HL-60/S4 treated with retinoic acid at 250 ng/mL for 4 days and 3 days (cell line): ENCODE data around the gene KNTC1.
"Not testable (repeated sequence)": the region's sequence is repeated elsewhere in the genome, so short reads cannot be mapped to it uniquely, and the experiment has no call there.

Source experiments
- in situ Hi-C: fragments of 300-500 bp; cut with MboI; formaldehyde crosslinking; loops from 2 replicates; pipeline ENCODE4 v1.7.0; 2022; ENCODE audit warnings: low sequenced_read_pairs

The KNTC1 gene

DNA sequence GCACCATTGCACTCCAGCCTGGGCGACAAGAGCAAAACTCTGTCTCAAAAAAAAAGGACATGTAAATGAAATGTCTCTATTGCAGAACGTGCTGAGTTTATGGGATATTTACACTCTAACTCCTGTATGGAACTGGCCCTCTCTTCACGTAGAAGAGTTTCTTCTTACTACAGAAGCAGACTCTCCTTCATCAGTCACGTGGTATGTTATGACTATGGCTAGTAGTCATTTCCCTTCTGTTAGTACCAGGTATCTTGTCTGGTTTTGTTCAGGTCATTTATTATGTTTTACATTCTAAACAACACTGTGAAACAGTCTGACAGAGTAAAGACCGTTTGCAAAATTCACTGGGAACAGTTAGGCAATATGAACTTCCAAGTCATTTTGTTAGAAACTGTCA, 20.3 kb downstream of the KNTC1 start:
- in situ Hi-C loops, result no loop called here

DNA sequence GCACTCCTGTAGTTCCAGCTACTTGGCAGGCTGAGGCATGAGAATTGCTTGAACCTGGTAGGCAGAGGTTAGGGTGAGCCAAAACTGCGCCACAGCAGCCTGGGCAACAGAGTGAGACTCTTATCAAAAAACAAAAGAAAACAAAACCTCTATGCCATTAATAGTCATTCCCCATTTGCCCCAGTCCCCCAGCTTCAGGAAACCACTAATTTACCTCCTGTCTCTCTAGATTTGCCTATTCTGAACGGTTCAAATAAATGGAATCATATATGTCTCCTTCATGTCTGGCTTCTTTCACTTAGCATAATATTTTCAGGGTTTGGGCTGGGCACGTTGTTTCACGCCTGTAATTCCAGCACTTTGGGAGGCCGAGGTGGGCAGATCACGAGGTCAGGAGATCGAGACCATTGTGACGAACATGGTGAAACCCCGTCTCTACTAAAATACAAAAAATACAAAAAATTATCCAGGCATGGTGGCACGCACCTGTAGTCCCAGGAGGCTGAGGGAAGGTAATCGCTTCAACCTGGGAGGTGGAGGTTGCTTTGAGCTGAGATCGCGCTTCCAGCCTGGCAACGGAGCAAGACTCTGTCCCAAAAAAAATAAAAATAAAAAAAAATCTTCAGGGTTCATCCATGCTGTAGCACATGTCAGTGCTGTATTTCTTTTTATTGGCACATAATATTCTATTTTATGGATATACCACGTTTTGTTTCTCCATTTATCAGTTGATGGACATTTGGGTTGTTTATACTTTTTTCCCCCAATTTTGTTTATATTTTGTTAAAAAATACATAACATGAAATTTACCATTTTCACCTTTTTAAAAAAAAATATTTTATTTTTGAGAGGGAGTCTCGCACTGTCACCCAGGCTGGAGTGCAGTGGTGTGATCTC, 31.9 kb downstream of the KNTC1 start:
- in situ Hi-C loops, result no loop called here

DNA sequence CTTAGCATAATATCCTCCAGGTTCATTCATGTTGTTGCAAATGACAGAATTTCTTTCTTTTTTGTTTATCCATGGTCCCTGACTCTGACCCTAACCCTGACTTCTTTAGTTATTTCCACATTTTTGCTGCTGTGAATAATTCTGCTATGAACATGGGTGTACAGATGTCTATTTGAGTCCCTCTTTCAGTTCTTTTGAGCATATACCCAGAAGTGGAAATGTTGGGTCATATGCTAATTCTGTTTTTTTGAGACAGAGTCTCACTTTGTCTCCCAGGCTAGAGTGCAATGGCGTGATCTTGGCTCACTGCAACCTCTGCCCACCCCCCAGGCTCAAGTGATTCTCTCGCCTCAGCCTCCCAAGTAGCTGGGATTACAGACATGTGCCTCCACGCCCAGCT, 33.1 kb downstream of the KNTC1 start:
- in situ Hi-C loops, result no loop called here

DNA sequence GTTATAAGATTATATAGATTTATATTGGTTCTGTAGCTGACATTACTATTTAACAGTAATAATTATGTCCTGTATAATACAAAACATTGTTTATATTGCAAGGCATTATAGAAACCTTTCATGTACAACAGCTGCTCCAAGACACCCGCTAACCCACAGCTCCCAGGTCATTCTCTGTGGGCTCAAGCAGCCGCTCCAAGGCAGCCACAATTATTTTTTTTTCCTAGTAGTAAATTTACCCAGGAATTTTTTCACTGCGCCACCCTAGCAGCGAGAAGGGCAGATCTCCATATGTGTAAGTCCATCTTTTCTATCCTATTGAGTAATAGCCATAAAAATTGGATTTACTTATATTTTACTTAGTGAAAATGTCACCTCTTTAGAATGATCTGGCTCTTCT, 36.3 kb downstream of the KNTC1 start:
- in situ Hi-C loops, result no loop called here

DNA sequence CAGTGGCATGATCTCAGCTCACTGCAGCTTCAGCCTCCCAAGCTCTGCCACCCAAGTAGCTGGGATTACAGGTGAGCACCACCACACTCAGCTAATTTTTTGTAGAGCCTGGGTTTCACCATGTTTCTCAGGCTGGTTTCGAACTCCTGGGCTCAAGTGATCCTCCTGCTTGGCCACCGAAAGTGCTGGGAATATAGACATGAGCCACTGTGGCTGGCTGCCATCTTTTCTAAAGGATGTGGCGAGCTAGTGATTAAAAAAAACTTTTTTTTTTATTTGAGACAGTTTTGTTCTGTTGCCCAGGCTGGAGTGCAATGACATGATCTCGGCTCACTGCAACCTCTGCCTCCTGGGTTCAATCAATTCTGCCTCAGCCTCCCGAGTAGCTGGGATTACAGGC, 39.8 kb downstream of the KNTC1 start:
- in situ Hi-C loops, result not testable (repeated sequence)

DNA sequence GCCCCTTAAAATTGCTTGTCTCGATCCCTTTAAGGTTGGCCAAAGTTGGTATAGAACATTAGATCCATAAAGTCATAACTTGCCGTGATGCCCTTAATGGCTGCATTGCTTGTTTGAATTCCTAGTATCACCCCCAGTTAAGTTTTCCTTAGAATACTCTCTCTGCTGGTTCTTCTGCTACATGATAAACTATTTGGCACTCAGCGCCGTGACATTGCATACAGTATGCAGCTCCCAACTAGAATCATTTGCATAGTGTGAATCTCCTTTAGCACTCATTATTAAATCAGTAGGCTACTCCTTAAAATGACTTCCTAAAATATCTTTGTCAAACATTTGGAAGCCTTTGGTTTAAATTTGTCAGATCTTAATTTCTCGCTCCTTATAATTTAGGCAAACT, 42.2 kb downstream of the KNTC1 start:
- in situ Hi-C loops, result no loop called here

DNA sequence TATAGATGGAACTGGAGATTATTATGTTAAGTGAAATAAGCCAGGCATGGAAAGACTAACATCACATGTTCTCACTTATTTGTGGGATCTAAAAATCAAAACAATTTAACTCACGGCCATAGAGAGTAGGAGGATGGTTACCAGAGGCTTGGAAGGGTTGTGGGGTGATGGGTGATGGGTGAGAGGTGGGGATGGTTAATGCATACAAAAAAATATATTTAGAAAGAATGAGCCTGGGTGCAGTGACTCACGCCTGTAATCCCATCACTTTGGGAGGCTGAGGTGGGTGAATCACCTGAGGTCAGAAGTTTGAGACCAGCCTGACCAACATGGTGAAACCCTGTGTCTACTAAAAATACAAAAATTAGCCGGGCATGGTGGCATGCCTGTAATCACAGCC, 43.0 kb downstream of the KNTC1 start:
- in situ Hi-C loops, result not testable (repeated sequence)

DNA sequence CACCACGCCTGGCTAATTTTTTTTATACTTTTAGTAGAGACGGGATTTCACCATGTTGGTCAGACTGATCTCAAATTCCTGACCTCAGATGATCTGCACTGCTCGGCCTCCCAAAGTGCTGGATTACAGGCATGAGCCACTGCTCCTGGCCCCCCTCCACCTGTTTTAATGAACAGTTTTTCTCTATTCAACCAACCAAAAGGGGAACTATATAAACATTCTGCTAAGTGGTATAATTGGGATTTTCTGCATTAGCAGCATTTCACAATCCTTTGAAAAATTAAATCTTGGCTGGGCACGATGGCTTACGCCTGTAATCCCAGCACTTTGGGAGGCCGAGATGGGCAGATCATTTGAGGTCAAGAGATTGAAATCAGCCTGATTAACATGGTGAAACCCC, 44.8 kb downstream of the KNTC1 start:
- in situ Hi-C loops, result no loop called here

DNA sequence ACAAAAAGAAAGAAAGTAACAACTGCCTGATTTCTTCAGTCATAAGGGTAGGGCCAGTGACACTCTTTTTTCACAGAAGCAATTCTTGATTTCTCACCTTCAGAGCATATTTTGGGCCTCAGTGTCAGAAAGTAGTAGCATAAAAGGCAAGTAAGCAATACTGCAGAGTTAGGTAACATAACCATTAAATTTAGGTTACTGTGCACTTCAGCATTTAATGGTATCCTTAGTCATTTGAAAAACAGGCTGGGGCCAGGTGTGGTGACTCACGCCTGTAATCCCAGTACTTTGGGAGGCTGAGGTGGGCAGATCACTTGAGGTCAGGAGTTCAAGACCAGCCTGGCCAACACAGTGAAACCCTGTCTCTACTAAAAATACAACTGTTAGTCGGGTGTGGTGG, 56.2 kb downstream of the KNTC1 start:
- in situ Hi-C loops, result not testable (repeated sequence)

DNA sequence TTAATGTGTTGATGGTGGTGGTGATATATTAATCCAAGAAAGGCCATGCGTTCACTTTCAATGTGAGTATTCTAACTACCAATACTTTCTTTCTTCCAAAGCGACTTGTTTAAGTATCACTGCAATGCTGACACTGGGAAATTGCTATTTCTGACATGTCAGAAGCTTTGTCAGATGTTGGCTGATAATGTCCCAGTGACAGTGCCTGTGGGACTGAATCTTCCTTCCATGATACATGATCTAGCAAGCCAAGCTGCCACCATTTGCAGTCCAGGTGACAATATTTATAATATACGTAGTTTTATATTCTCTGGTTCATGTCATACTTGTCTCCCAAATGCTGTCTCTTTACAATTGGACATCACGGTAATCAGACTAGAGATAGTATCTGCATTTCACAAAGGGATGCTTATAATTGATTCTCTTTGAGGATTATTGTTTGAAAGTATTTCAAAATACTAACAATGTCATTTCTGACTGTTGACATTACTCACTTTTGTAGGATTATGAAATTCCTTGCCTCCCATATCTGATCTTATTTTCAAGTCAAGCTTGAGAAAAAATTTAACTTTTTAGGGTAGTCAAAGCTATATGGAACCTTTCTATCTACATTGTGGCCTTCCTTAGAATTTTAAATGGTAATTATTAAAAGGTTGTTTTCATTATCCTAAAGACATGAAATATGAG, 57.3 kb downstream of the KNTC1 start:
- in situ Hi-C loops, result no loop called here

DNA sequence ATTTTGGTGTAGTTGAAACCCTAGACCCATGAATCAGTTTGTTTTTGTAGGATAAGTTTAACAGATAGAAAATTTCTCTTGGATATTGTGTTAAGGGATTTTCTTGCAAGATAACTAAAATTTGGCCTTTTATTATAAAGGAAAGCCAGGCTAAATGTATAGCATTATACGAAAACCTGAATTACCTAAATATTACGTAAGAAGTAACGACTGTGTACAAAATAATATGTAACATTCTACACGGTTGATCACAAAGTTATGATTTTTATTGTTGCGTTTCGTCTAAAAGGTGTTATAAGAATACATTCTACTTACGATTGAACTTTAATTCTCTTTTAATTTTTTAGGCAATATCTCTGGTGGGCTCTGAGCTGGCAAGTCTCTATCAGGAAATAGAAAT, 63.9 kb downstream of the KNTC1 start:
- in situ Hi-C loops, result no loop called here

DNA sequence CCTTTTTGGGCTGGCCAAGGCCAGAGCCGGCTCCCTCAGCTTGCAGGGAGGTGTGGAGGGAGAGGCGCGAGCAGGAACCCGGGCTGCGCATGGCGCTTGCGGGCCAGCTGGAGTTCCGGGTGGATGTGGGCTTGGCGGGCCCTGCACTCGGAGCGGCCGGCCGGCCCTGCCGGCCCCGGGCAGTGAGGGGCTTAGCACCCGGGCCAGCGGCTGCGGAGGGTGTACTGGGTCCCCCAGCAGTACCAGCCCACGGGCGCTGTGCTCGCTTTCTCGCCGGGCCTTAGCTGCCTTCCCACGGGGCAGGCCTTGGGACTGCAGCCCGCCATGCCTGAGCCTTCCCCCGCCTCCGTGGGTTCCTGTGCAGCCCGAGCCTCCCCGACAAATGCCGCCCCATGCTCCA, 64.9 kb downstream of the KNTC1 start:
- in situ Hi-C loops, result not testable (repeated sequence)

DNA sequence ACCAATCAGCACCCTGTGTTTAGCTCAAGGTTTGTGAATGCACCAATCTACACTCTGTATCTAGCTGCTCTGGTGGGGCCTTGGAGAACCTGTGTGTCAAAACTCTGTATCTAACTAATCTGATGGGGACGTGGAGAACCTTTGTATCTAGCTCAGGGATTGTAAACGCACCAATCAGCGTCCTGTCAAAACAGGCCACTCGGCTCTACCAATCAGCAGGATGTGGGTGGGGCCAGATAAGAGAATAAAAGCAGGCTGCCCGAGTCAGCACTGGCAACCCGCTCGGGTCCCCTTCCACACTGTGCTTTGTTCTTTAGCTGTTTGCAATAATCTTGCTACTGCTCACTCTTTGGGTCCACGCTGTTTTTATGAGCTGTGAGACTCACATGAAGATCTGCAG, 65.5 kb downstream of the KNTC1 start:
- in situ Hi-C loops, result not testable (repeated sequence)

DNA sequence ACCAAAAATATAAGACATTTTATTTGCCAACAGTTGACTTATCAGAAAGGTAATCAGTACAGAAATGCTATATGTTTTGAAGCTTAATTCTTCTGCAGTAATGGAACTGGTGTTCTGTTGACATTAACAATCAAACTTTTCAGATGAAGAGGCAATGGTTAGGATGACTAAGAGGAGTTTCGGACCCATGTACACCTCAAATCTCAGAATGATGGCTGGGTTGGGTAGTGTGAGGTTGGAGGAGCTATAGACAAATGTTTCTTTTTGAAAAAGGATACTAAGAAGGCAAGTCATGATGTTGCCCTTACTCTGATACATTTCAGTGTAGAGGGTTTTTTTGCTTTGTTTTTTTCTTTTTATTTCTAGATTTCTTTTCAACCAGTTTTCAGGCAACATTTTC, 66.9 kb downstream of the KNTC1 start:
- in situ Hi-C loops, result no loop called here

DNA sequence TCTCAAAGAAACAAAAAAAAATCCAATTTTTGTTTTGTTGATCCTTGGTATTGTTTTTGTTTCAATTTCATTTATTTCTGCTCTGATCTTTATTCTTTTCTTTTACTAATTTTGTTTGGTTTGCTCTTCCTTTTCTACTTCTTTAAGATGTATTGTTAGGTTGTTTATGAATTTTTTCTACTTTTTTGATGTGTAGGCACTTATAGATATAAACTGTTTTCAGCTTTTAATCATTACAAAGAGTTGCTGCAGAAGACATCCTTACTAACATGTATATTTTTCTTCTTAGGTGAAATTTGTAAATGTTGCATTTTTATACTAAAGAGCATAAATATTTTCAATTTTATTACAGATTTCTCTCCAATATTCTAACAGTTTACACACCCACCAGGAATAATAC, 69.8 kb downstream of the KNTC1 start:
- in situ Hi-C loops, result no loop called here

DNA sequence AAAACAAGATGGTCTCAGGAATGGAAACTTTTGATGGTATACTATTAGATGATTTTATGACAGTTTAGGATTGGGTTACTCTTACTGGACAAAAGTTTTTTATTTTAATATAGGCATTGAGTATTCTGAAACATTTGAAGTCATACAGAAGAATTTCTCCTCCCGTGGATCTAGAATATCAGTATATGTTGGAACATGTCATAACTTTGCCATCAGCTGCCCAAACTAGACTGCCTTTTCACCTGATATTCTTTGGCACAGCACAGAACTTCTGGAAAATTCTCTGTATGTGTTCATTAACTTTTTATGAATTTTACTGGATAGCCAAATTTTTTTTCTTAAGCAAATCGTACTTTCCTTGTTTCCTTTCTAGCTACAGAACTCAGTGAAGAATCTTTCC, 75.4 kb downstream of the KNTC1 start:
- in situ Hi-C loops, result no loop called here

DNA sequence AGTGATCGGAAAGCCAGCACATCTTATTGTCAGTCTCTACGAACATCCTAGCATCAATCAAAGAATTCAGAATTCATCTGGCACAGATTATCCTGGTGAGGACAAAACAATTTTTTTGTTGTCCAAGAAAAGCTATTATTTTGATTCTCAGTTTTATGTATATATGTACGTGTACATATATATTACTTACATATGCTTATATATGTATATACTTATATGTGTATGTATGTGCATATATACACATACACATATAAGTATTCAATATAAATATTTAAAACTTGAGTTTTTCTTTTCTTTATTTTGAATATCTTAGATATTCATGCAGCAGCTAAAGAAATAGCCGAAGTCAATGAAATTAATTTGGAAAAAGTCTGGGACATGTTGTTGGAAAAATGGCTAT, 77.9 kb downstream of the KNTC1 start:
- in situ Hi-C loops, result no loop called here

DNA sequence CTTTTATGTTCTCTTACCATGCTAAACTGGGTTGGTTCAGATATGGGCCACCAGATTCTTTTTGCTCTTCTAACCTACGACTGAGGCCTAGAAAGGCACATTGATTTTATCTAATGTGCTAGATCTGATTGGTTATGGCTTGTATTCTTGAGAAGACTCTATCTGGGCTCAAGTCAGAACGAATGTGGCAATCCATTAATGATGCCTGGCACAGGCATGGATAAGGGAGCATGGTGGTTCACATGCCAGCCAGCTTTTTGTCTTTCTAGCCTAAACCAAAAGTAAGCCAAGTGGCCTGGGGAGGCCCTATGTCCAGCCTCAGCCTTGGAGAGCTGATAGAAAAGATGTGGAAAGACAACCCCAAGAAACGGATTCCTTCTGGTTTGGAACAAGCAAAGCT, 82.7 kb downstream of the KNTC1 start:
- in situ Hi-C loops, result no loop called here

DNA sequence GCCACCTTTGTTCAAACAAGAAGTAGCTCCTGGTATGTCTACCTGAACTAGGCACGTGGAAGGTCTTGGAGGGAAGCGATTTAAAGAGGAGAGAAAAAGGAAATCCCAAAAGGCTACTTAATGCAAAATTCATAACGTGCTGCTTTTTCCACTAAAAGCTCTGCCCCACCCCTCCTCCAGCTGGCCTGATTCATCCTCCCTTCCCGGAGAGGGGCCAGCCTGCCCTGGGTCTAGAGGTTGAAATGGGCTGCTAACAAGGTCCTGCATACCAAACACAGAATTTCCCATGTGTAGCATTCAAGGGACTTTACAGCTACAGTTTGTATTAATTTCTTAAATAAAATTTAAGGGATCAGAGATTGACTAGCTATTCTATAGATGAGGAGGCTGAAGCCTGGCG, 83.2 kb downstream of the KNTC1 start:
- in situ Hi-C loops, result no loop called here

DNA sequence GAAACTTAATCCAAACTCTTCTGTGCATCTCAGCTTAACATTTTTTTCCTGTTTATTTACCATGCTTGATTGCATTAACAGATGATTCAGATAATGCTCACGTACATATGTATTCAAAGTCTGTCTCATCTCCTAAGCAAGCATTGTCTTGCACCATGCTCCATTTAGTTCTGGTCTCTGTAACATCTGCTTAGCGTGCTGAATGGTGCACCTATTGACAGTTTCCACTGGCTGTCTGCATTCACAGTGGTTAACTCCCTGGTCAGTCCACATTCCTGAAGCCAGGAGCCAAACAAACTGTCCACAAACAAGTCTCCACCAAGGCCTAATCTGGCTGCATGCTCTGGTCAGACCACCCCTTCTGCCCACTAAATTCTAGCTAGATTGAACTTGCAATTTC, 83.9 kb downstream of the KNTC1 start:
- in situ Hi-C loops, result no loop called here

DNA sequence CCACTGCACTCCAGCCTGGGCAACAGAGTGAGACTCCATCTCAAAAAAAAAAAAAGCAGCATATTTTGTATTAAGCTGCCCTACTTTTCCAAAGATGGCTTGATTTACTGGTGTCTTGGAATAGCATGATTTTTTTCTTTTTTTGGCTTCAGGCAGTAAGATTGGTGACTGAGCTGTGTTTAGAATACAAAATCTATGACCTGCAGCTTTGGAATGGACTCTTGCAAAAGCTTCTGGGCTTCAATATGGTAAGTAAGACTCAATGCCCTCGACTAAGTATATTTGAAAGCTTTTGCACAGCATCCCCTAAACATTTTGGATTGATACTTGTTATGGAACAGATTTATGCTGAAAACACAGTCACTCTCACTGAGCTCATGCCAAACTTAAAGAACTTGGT, 87.8 kb downstream of the KNTC1 start:
- in situ Hi-C loops, result no loop called here

DNA sequence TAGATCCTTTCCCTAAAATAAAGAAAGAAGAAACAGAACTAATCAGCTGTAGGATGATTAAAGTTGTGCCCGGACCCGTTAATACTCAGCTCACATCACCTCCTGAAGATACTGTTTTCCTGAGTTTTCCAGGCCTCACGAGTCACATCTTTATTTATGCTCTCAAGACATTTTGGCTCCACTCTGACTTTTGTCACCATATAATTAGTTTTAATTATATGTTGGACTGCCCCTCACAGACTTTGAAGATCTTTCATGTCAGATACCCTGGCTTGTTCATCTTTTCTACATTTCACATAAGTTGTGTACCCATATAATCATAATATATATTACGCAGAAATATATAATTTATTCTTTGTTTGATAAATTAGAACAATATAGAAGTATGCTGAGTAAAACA, 88.7 kb downstream of the KNTC1 start:
- in situ Hi-C loops, result no loop called here
